ENCODE data around the gene AP1G2.

AP1G2 gene

GRCh38 chr14:23532658-23533057 lies 34.9 kb downstream of the AP1G2 start:
- Histone ChIP-seq H3K27me3 (ENCODE audit: insufficient read depth, poor library complexity, severe bottlenecking) (no peaks in the 10 kb centered on the region), H3K4me3 (replicated peaks; ENCODE audit: insufficient read depth, low read length) (no peak overlapping the region), H3K27ac (replicated peaks) (no peak overlapping the region)
- TF ChIP-seq GABPA (IDR thresholded peaks at IDR 0.05; ENCODE audit: low read depth) (no peak), POLR2AphosphoS5 (IDR thresholded peaks at IDR 0.05; ENCODE audit: low read depth) (no peak), SPI1 (IDR thresholded peaks at IDR 0.05; ENCODE audit: borderline replicate concordance, low read depth) (no peak), CTCF (IDR thresholded peaks at IDR 0.05; ENCODE audit: insufficient read depth, low read length) (no peak), REST (IDR thresholded peaks at IDR 0.05; ENCODE audit: insufficient replicate concordance, low read depth) (no peak)
- no peak for DNase-seq (ENCODE audit: low read depth in 1 of 2, low spot score in 1 of 2)

GRCh38 chr14:23531391-23531790 lies 36.2 kb downstream of the AP1G2 start:
- Histone ChIP-seq H3K27ac (replicated peaks) (no peak overlapping the region), H3K27me3 (ENCODE audit: insufficient read depth, poor library complexity, severe bottlenecking) (no peaks in the 10 kb centered on the region), H3K4me3 (replicated peaks; ENCODE audit: insufficient read depth, low read length) (no peak overlapping the region)
- TF ChIP-seq SPI1 (IDR thresholded peaks at IDR 0.05; ENCODE audit: borderline replicate concordance, low read depth) (no peak), GABPA (IDR thresholded peaks at IDR 0.05; ENCODE audit: low read depth) (no peak), POLR2AphosphoS5 (IDR thresholded peaks at IDR 0.05; ENCODE audit: low read depth) (no peak), REST (IDR thresholded peaks at IDR 0.05; ENCODE audit: insufficient replicate concordance, low read depth) (no peak), CTCF (IDR thresholded peaks at IDR 0.05; ENCODE audit: insufficient read depth, low read length) (no peak)
- DNase-seq (ENCODE audit: low read depth in 1 of 2, low spot score in 1 of 2): no peak

GRCh38 chr14:23530375-23531055 lies 37.1 kb downstream of the AP1G2 start:
- Histone ChIP-seq H3K27me3 (ENCODE audit: insufficient read depth, poor library complexity, severe bottlenecking) (no peaks in the 10 kb centered on the region), H3K4me3 (replicated peaks; ENCODE audit: insufficient read depth, low read length) (no peak overlapping the region), H3K27ac (replicated peaks) (0 out of 2 replicates have a peak overlapping the region, but pooled peaks have one; percentile 7)
- peak; percentile 30; the same call in 1 of the 2 replicates for TF ChIP-seq SPI1 (IDR thresholded peaks at IDR 0.05; ENCODE audit: borderline replicate concordance, low read depth)
- no peak for TF ChIP-seq GABPA (IDR thresholded peaks at IDR 0.05; ENCODE audit: low read depth)
- peak in 1 of 2 experiments; percentile 36 for DNase-seq (ENCODE audit: low read depth in 1 of 2, low spot score in 1 of 2)

GRCh38 chr14:23529016-23529415 lies 38.6 kb downstream of the AP1G2 start:
- Histone ChIP-seq H3K27me3 (ENCODE audit: insufficient read depth, poor library complexity, severe bottlenecking) (no peaks in the 10 kb centered on the region), H3K4me3 (replicated peaks; ENCODE audit: insufficient read depth, low read length) (no peak overlapping the region), H3K27ac (replicated peaks) (no peak overlapping the region)
- no peak for TF ChIP-seq SPI1 (IDR thresholded peaks at IDR 0.05; ENCODE audit: borderline replicate concordance, low read depth)
- TF ChIP-seq CTCF (IDR thresholded peaks at IDR 0.05; ENCODE audit: insufficient read depth, low read length): no peak
- no peak for TF ChIP-seq REST (IDR thresholded peaks at IDR 0.05; ENCODE audit: insufficient replicate concordance, low read depth)
- TF ChIP-seq POLR2AphosphoS5 (IDR thresholded peaks at IDR 0.05; ENCODE audit: low read depth): no peak
- TF ChIP-seq GABPA (IDR thresholded peaks at IDR 0.05; ENCODE audit: low read depth): no peak
- DNase-seq (ENCODE audit: low read depth in 1 of 2, low spot score in 1 of 2): no peak
